Measurements from ENCODE around the gene SLC25A42.

SLC25A42 gene

GRCh38 chr19:19068659-19069654 lies 5.2 kb downstream of the SLC25A42 start:
- Histone ChIP-seq H3K36me3 (ENCODE audit: control insufficient read depth, insufficient read depth, low read length) (no peaks in the 10 kb centered on the region), H3K4me1 (ENCODE audit: control insufficient read depth, insufficient read depth, low read length, poor library complexity, severe bottlenecking) (peaks cover 12% of the 10 kb centered on the region), H3K27ac (ENCODE audit: low read depth, low read length, severe bottlenecking) (no peak overlapping the region), H3K4me3 (ENCODE audit: extremely low read depth, insufficient read depth, low read length, poor library complexity, severe bottlenecking) (no peak overlapping the region), H3K9me3 (ENCODE audit: control insufficient read depth, low read length) (no peaks in the 10 kb centered on the region)
- 77 to 79% methylated on average over 7 to 8 of the region's 11 CpGs for WGBS, 2 experiments (ENCODE audit: insufficient coverage in 2 of 2)

- Histone ChIP-seq H3K9me3 (ENCODE audit: control insufficient read depth, low read length) (no peaks in the 10 kb centered on the region), H3K4me3 (ENCODE audit: extremely low read depth, insufficient read depth, low read length, poor library complexity, severe bottlenecking) (no peak overlapping the region), H3K36me3 (ENCODE audit: control insufficient read depth, insufficient read depth, low read length) (no peaks in the 10 kb centered on the region), H3K4me1 (ENCODE audit: control insufficient read depth, insufficient read depth, low read length, poor library complexity, severe bottlenecking) (no peaks in the 10 kb centered on the region), H3K27ac (ENCODE audit: low read depth, low read length, severe bottlenecking) (no peak overlapping the region)
- 90 to 91% methylated on average over 7 of the region's 8 CpGs for WGBS, 2 experiments (ENCODE audit: insufficient coverage in 2 of 2)
Observed at GRCh38 chr19:19071897-19072296, 8.1 kb downstream of the SLC25A42 start.

- no peak overlapping the region for H3K4me3 ChIP-seq (ENCODE audit: extremely low read depth, insufficient read depth, low read length, poor library complexity, severe bottlenecking)
- H3K4me1 ChIP-seq (ENCODE audit: control insufficient read depth, insufficient read depth, low read length, poor library complexity, severe bottlenecking): no peaks in the 10 kb centered on the region
- no peaks in the 10 kb centered on the region for H3K9me3 ChIP-seq (ENCODE audit: control insufficient read depth, low read length)
- no peak overlapping the region for H3K27ac ChIP-seq (ENCODE audit: low read depth, low read length, severe bottlenecking)
- no peaks in the 10 kb centered on the region for H3K36me3 ChIP-seq (ENCODE audit: control insufficient read depth, insufficient read depth, low read length)
- WGBS, 2 experiments (ENCODE audit: insufficient coverage in 2 of 2): 89 to 90% methylated on average over 10 to 13 of the region's 13 CpGs
Observed at GRCh38 chr19:19074196-19074882, 10.5 kb downstream of the SLC25A42 start.

GRCh38 chr19:19075126-19075525 lies 11.3 kb downstream of the SLC25A42 start:
- Histone ChIP-seq H3K36me3 (ENCODE audit: control insufficient read depth, insufficient read depth, low read length) (no peaks in the 10 kb centered on the region), H3K4me3 (ENCODE audit: extremely low read depth, insufficient read depth, low read length, poor library complexity, severe bottlenecking) (no peak overlapping the region), H3K9me3 (ENCODE audit: control insufficient read depth, low read length) (no peaks in the 10 kb centered on the region), H3K27ac (ENCODE audit: low read depth, low read length, severe bottlenecking) (no peak overlapping the region), H3K4me1 (ENCODE audit: control insufficient read depth, insufficient read depth, low read length, poor library complexity, severe bottlenecking) (no peaks in the 10 kb centered on the region)
- WGBS, 2 experiments (ENCODE audit: insufficient coverage in 2 of 2): 85 to 92% methylated on average over 4 to 6 of the region's 8 CpGs

- no peaks in the 10 kb centered on the region for H3K9me3 ChIP-seq (ENCODE audit: control insufficient read depth, low read length)
- H3K36me3 ChIP-seq (ENCODE audit: control insufficient read depth, insufficient read depth, low read length): no peaks in the 10 kb centered on the region
- no peaks in the 10 kb centered on the region for H3K4me1 ChIP-seq (ENCODE audit: control insufficient read depth, insufficient read depth, low read length, poor library complexity, severe bottlenecking)
- H3K4me3 ChIP-seq (ENCODE audit: extremely low read depth, insufficient read depth, low read length, poor library complexity, severe bottlenecking): no peak overlapping the region
- WGBS, 2 experiments (ENCODE audit: insufficient coverage in 2 of 2): no CpG with 5 or more reads among the region's 1 CpG
- H3K27ac ChIP-seq (ENCODE audit: low read depth, low read length, severe bottlenecking): no peak overlapping the region
Observed at GRCh38 chr19:19076476-19076875, 12.7 kb downstream of the SLC25A42 start.

GRCh38 chr19:19077103-19077502 lies 13.3 kb downstream of the SLC25A42 start:
- no peaks in the 10 kb centered on the region for H3K9me3 ChIP-seq (ENCODE audit: control insufficient read depth, low read length)
- no peaks in the 10 kb centered on the region for H3K36me3 ChIP-seq (ENCODE audit: control insufficient read depth, insufficient read depth, low read length)
- 88 to 91% methylated on average over 3 to 7 of the region's 7 CpGs for WGBS, 2 experiments (ENCODE audit: insufficient coverage in 2 of 2)
- no peaks in the 10 kb centered on the region for H3K4me1 ChIP-seq (ENCODE audit: control insufficient read depth, insufficient read depth, low read length, poor library complexity, severe bottlenecking)
- no peak overlapping the region for H3K27ac ChIP-seq (ENCODE audit: low read depth, low read length, severe bottlenecking)
- no peak overlapping the region for H3K4me3 ChIP-seq (ENCODE audit: extremely low read depth, insufficient read depth, low read length, poor library complexity, severe bottlenecking)

GRCh38 chr19:19078801-19079200 lies 15.0 kb downstream of the SLC25A42 start:
- H3K4me1 ChIP-seq (ENCODE audit: control insufficient read depth, insufficient read depth, low read length, poor library complexity, severe bottlenecking): no peaks in the 10 kb centered on the region
- no peak overlapping the region for H3K27ac ChIP-seq (ENCODE audit: low read depth, low read length, severe bottlenecking)
- no CpG with 5 or more reads among the region's 6 CpGs for WGBS, 2 experiments (ENCODE audit: insufficient coverage in 2 of 2)
- H3K4me3 ChIP-seq (ENCODE audit: extremely low read depth, insufficient read depth, low read length, poor library complexity, severe bottlenecking): no peak overlapping the region
- no peaks in the 10 kb centered on the region for H3K36me3 ChIP-seq (ENCODE audit: control insufficient read depth, insufficient read depth, low read length)
- no peaks in the 10 kb centered on the region for H3K9me3 ChIP-seq (ENCODE audit: control insufficient read depth, low read length)

- Histone ChIP-seq H3K36me3 (ENCODE audit: control insufficient read depth, insufficient read depth, low read length) (no peaks in the 10 kb centered on the region), H3K9me3 (ENCODE audit: control insufficient read depth, low read length) (no peaks in the 10 kb centered on the region), H3K4me3 (ENCODE audit: extremely low read depth, insufficient read depth, low read length, poor library complexity, severe bottlenecking) (no peak overlapping the region), H3K4me1 (ENCODE audit: control insufficient read depth, insufficient read depth, low read length, poor library complexity, severe bottlenecking) (no peaks in the 10 kb centered on the region), H3K27ac (ENCODE audit: low read depth, low read length, severe bottlenecking) (no peak overlapping the region)
- WGBS, 2 experiments (ENCODE audit: insufficient coverage in 2 of 2): 80 to 100% methylated on average over 1 of the region's 1 CpG
Observed at GRCh38 chr19:19079571-19079970, 15.8 kb downstream of the SLC25A42 start.

GRCh38 chr19:19081642-19082151 lies 17.9 kb downstream of the SLC25A42 start:
- 88 to 89% methylated on average over 14 to 16 of the region's 16 CpGs for WGBS, 2 experiments (ENCODE audit: insufficient coverage in 2 of 2)
- Histone ChIP-seq H3K36me3 (ENCODE audit: control insufficient read depth, insufficient read depth, low read length) (no peaks in the 10 kb centered on the region), H3K9me3 (ENCODE audit: control insufficient read depth, low read length) (no peaks in the 10 kb centered on the region), H3K4me3 (ENCODE audit: extremely low read depth, insufficient read depth, low read length, poor library complexity, severe bottlenecking) (no peak overlapping the region), H3K27ac (ENCODE audit: low read depth, low read length, severe bottlenecking) (no peak overlapping the region), H3K4me1 (ENCODE audit: control insufficient read depth, insufficient read depth, low read length, poor library complexity, severe bottlenecking) (no peaks in the 10 kb centered on the region)

GRCh38 chr19:19083413-19084178 lies 19.8 kb downstream of the SLC25A42 start:
- Histone ChIP-seq H3K27ac (ENCODE audit: low read depth, low read length, severe bottlenecking) (no peak overlapping the region), H3K4me1 (ENCODE audit: control insufficient read depth, insufficient read depth, low read length, poor library complexity, severe bottlenecking) (no peaks in the 10 kb centered on the region), H3K36me3 (ENCODE audit: control insufficient read depth, insufficient read depth, low read length) (no peaks in the 10 kb centered on the region), H3K9me3 (ENCODE audit: control insufficient read depth, low read length) (no peaks in the 10 kb centered on the region), H3K4me3 (ENCODE audit: extremely low read depth, insufficient read depth, low read length, poor library complexity, severe bottlenecking) (no peak overlapping the region)
- WGBS, 2 experiments (ENCODE audit: insufficient coverage in 2 of 2): 79 to 92% methylated on average over 8 to 9 of the region's 10 CpGs
